Tibial nerve (tissue), 3 donors: ENCODE results near the gene OR51S1.

Source experiments
- CTCF ChIP-seq, 5 experiments: fragments of 200-600 bp in 3 of 5; fragments of 450-650 bp in 2 of 5; sonication (generic) in 3 of 5; IDR thresholded peaks; one replicate each; pipeline ENCODE4 v1.5.1; 2016 to 2019; ENCODE audit warnings: antibody characterized with exemption in 5 of 5, mild to moderate bottlenecking in 3 of 5, moderate library complexity in 2 of 5
- POLR2A ChIP-seq, 2 donors: fragments of 450-650 bp; IDR thresholded peaks; one replicate each; pipeline ENCODE4 v1.6.1; 2017; ENCODE audit warnings: antibody characterized with exemption in 2 of 2, mild to moderate bottlenecking in 2 of 2, moderate library complexity in 2 of 2

DNA sequence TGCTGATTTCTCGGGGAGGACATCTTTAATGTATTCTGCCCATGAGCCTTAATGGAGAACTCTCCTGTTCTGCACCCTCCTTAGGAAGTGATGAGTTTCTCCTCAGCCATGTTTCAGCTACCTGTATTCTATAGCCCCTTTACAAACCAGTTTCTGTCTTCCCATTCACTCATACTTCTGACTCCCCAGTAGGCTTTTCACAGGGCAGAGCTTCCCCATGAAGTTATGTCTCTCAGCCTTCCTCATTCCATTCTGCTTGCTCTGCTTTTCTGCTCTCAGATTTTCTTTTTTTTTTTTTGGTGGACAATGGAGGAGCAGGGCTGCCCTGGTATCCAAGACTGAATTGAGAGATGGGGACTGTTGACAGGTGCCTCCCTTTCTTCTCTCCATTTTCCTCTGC is 40.5 kb downstream of the OR51S1 start:
- TF ChIP-seq CTCF (IDR thresholded peaks at IDR 0.05) (no peak), POLR2A (IDR thresholded peaks at IDR 0.05) (no peak)
